ENCODE results near the gene PHF3. TPM values are rescaled to one million over a fixed set of nuclear protein-coding genes. Genes with fewer than 3 reads are reported as not detected.

PHF3 gene
- total RNA-seq, 1 experiment from 2014 or later = 48.3 TPM

GRCh38 chr6:63708631-63709030 is 73.0 kb downstream of the PHF3 start:
- intact Hi-C loops (cut with micrococcal nuclease; ENCODE audit: unreplicated experiment) = no loop called here
- H3K27ac Mint-ChIP-seq (ENCODE audit: unreplicated experiment) = no peak overlapping the region
- H3K9me3 Mint-ChIP-seq (ENCODE audit: unreplicated experiment) = no peaks in the 10 kb centered on the region
- ChIA-PET CTCF (interaction anchor here (0.6 kb wide), 1 partner anchor 72 kb away, joined by 3 read pairs; no protein-coding TSS in a partner anchor), POLR2A (no interaction called here)
- no peak for DNase-seq
- H3K4me1 Mint-ChIP-seq (ENCODE audit: low read depth, unreplicated experiment) = peaks cover 7% of the 10 kb centered on the region
- no peak overlapping the region for H3K4me3 Mint-ChIP-seq (ENCODE audit: unreplicated experiment)
- peaks cover 73% of the 10 kb centered on the region for H3K36me3 Mint-ChIP-seq (ENCODE audit: insufficient read depth, unreplicated experiment)
- Histone ChIP-seq H3K4me3 (ENCODE audit: low read depth, low read length) (no peak overlapping the region), H3K4me1 (no peaks in the 10 kb centered on the region), H3K36me3 (ENCODE audit: control insufficient read depth, insufficient read depth, low read length) (no peaks in the 10 kb centered on the region; the same call in 1 of the 2 replicates), H3K9me3 (no peaks in the 10 kb centered on the region), H3K27me3 (replicated peaks; ENCODE audit: control insufficient read depth, insufficient read depth, low read length) (no peaks in the 10 kb centered on the region)
- no TSS peak for BruUV-seq (replicated peaks)
- no peaks in the 10 kb centered on the region for H3K27me3 Mint-ChIP-seq (ENCODE audit: insufficient read depth, unreplicated experiment)
- TF ChIP-seq CTCF (IDR thresholded peaks at IDR 0.05; ENCODE audit: insufficient read depth in 1 of 2, low read depth in 1 of 2, low read length in 1 of 2, severe bottlenecking in 1 of 2, unreplicated experiment in 1 of 2) = no peak

GRCh38 chr6:63709148-63709547 is 73.5 kb downstream of the PHF3 start:
- Histone ChIP-seq H3K4me3 (ENCODE audit: low read depth, low read length) (no peak overlapping the region), H3K9me3 (no peaks in the 10 kb centered on the region), H3K4me1 (no peaks in the 10 kb centered on the region), H3K36me3 (ENCODE audit: control insufficient read depth, insufficient read depth, low read length) (no peaks in the 10 kb centered on the region; the same call in 1 of the 2 replicates), H3K27me3 (replicated peaks; ENCODE audit: control insufficient read depth, insufficient read depth, low read length) (no peaks in the 10 kb centered on the region)
- no peaks in the 10 kb centered on the region for H3K9me3 Mint-ChIP-seq (ENCODE audit: unreplicated experiment)
- H3K27me3 Mint-ChIP-seq (ENCODE audit: insufficient read depth, unreplicated experiment) = no peaks in the 10 kb centered on the region
- ChIA-PET POLR2A (no interaction called here), CTCF (interaction anchor here (0.6 kb wide), 1 partner anchor 73 kb away, joined by 3 read pairs; no protein-coding TSS in a partner anchor)
- H3K36me3 Mint-ChIP-seq (ENCODE audit: insufficient read depth, unreplicated experiment) = peaks cover 73% of the 10 kb centered on the region
- H3K27ac Mint-ChIP-seq (ENCODE audit: unreplicated experiment) = no peak overlapping the region
- H3K4me1 Mint-ChIP-seq (ENCODE audit: low read depth, unreplicated experiment) = peaks cover 7% of the 10 kb centered on the region
- H3K4me3 Mint-ChIP-seq (ENCODE audit: unreplicated experiment) = no peak overlapping the region
- intact Hi-C loops (cut with micrococcal nuclease; ENCODE audit: unreplicated experiment) = no loop called here
- no TSS peak for BruUV-seq (replicated peaks)
- TF ChIP-seq CTCF (IDR thresholded peaks at IDR 0.05; ENCODE audit: insufficient read depth in 1 of 2, low read depth in 1 of 2, low read length in 1 of 2, severe bottlenecking in 1 of 2, unreplicated experiment in 1 of 2) = no peak
- no peak for DNase-seq

- BruUV-seq (replicated peaks) = TSS peak; percentile 28
- Histone ChIP-seq H3K36me3 (ENCODE audit: control insufficient read depth, insufficient read depth, low read length) (no peaks in the 10 kb centered on the region; the same call in 1 of the 2 replicates), H3K27me3 (replicated peaks; ENCODE audit: control insufficient read depth, insufficient read depth, low read length) (no peaks in the 10 kb centered on the region), H3K9me3 (no peaks in the 10 kb centered on the region), H3K4me3 (ENCODE audit: low read depth, low read length) (no peak overlapping the region), H3K4me1 (no peaks in the 10 kb centered on the region)
- Mint-ChIP-seq H3K4me3 (ENCODE audit: unreplicated experiment) (no peak overlapping the region), H3K9me3 (ENCODE audit: unreplicated experiment) (no peaks in the 10 kb centered on the region), H3K4me1 (ENCODE audit: low read depth, unreplicated experiment) (peaks cover 7% of the 10 kb centered on the region), H3K27me3 (ENCODE audit: insufficient read depth, unreplicated experiment) (no peaks in the 10 kb centered on the region), H3K27ac (ENCODE audit: unreplicated experiment) (no peak overlapping the region), H3K36me3 (ENCODE audit: insufficient read depth, unreplicated experiment) (peaks cover 49% of the 10 kb centered on the region)
- TF ChIP-seq CTCF (IDR thresholded peaks at IDR 0.05; ENCODE audit: insufficient read depth in 1 of 2, low read depth in 1 of 2, low read length in 1 of 2, severe bottlenecking in 1 of 2, unreplicated experiment in 1 of 2) = no peak
- ChIA-PET CTCF (no interaction called here), POLR2A (no interaction called here)
- intact Hi-C loops (cut with micrococcal nuclease; ENCODE audit: unreplicated experiment) = no loop called here
- DNase-seq = no peak
Measured at GRCh38 chr6:63713332-63713731, 77.7 kb downstream of the PHF3 start.

All from Caco-2 (cell line).